Skin epidermis (tissue), 12 donors: Measurements from ENCODE around the gene MLLT6.
"Not testable (repeated sequence)": the region's sequence is repeated elsewhere in the genome, so short reads cannot be mapped to it uniquely, and the experiment has no call there.

Experiments used
- H3K27ac ChIP-seq, 21 experiments: fragments of 200-600 bp; sonication (generic) in 11 of 21; one replicate each; pipeline ENCODE4 v1.5.0; 2020; ENCODE audit warnings: mild to moderate bottlenecking in 3 of 21, inconsistent platforms in 2 of 21, moderate library complexity in 2 of 21
- H3K4me3 ChIP-seq, 7 experiments: fragments of 200-600 bp; sonication (generic) in 2 of 7; one replicate each; pipeline ENCODE4 v1.5.0; 2020; ENCODE audit warnings: inconsistent platforms in 2 of 7, mild to moderate bottlenecking in 2 of 7, moderate library complexity in 1 of 7

MLLT6 gene

DNA sequence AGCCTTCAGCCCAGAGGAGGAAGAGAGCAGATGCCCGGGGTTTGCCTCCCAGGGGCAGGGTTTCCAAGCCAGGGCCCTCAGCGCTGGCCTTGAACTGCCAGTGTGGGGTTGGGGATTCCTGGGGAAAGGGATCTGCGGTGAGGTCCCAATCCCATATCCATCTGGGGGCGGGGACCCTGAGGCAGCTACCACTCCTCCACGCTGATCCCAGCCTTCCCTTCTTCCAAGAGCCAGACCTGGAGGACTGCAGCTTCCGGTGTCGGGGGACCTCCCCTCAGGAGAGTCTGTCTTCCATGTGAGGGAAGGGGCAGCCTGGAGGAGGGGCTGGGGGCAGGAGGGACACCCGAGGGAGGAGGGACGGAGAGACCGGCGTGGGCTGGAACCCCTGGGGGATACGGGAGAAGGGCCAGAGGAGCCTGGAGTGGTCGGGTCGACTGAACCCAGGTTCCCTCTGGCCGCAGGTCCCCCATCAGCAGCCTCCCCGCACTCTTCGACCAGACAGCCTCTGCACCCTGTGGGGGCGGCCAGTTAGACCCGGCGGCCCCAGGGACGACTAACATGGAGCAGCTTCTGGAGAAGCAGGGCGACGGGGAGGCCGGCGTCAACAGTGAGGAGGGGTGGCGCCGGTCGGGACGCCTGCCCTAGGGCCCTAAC, 14.3 kb downstream of the MLLT6 start:
- peak overlapping the region in 3 of 21 experiments; percentile 6 to 25 (median 9) for H3K27ac ChIP-seq
- no peak overlapping the region for H3K4me3 ChIP-seq

DNA sequence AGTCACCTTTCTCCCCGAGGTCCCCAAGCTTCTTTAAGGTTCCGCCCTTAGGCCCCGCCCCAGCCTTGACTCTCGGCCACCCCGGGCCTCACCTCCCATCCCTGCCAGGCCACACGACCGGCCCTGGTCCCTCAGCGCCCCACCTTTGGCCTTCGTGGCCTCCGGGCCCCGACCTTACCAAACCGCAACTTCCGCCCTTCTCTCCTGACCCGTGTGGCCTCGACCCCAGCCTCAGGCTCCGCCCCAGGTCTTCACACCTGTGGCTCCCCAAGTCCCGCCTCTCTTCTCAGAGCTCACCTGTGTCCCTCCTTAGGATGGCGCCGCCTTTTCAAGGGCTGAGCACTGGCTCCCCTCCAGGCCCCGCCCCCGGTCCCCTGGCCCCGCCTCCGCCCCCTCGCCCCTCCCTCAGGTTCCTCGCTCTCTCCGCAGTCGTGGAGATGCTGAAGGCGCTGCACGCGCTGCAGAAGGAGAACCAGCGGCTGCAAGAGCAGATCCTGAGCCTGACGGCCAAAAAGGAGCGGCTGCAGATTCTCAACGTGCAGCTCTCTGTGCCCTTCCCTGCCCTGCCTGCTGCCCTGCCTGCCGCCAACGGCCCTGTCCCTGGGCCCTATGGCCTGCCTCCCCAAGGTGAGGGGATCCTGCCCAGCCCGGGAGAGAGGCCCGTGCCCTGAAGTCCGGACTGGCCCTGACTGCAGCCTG, 15.0 kb downstream of the MLLT6 start:
- Histone ChIP-seq H3K27ac (peak overlapping the region in 1 of 21 experiments; percentile 6), H3K4me3 (no peak overlapping the region)

DNA sequence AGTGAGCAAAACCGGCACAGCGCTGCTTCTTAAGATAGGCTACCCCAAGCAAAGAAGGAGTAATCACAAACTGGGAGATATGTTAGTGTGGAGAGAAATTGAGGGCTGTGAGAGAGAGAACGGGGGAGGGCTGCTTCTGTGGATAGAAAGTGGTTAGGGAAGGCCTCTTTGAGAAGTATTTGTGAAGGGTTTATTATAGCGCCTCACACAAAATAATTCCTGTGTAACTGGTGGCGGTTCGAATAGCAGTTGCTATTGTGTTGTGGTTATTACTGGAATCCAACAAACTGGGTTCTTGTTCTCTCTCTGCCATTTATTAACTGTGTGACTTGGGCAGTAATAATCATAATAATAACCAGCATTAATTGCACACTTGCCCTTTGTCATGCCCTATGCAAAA, 15.9 kb downstream of the MLLT6 start:
- no peak overlapping the region for H3K4me3 ChIP-seq
- H3K27ac ChIP-seq = no peak overlapping the region

DNA sequence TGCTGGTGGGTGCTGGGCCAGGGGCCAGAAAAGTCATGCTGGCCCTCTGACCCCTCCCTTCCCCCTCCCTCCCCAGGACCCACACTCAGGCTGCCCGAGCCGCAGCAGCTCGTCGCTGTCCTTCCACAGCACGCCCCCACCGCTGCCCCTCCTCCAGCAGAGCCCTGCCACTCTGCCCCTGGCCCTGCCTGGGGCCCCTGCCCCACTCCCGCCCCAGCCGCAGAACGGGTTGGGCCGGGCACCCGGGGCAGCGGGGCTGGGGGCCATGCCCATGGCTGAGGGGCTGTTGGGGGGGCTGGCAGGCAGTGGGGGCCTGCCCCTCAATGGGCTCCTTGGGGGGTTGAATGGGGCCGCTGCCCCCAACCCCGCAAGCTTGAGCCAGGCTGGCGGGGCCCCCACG, 16.7 kb downstream of the MLLT6 start:
- Histone ChIP-seq H3K4me3 (no peak overlapping the region), H3K27ac (peak overlapping the region in 2 of 21 experiments; percentile 41 to 57)

DNA sequence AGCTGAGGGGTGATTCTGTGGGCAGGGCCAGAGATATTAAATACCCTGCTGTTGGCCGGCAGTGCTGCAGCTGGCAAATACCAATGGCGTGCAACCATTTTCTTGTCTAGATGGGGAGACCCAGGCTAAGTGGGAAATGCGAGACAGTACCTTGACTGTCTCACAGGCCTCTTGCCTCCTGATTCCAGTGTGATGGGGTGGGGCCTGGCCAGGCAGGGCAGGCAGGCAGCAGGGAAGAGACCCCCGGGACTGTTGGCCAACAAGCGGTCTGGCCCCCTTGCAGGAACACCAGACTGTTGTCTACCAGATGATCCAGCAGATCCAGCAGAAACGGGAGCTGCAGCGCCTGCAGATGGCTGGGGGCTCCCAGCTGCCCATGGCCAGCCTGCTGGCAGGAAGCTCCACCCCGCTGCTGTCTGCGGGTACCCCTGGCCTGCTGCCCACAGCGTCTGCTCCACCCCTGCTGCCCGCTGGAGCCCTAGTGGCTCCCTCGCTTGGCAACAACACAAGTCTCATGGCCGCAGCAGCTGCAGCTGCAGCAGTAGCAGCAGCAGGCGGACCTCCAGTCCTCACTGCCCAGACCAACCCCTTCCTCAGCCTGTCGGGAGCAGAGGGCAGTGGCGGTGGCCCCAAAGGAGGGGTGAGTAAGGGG, 19.4 kb downstream of the MLLT6 start:
- Histone ChIP-seq H3K4me3 (no peak overlapping the region), H3K27ac (peak overlapping the region in 3 of 21 experiments; percentile 8 to 37 (median 11))

DNA sequence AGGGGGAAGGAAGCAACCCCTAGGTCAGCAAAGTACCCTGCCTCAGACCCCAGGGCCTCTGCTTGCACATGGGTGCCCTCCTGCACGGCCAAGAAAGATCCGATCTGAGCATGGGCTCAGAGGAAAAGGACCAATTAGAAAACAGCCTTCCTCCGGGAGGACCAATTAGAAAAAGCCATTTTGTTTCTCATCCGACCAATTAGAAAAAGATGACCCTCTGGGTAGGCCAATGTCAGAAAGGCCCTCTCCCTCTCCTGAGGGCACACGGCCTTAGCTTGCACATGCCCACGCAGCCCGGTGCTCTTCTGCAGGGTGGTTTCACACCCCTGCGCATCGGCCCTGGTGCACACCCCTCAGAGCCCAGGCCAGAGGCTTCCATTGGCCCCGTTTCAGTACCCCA, 20.0 kb downstream of the MLLT6 start:
- Histone ChIP-seq H3K27ac (peak overlapping the region in 4 of 21 experiments; percentile 8 to 37 (median 14)), H3K4me3 (no peak overlapping the region)

DNA sequence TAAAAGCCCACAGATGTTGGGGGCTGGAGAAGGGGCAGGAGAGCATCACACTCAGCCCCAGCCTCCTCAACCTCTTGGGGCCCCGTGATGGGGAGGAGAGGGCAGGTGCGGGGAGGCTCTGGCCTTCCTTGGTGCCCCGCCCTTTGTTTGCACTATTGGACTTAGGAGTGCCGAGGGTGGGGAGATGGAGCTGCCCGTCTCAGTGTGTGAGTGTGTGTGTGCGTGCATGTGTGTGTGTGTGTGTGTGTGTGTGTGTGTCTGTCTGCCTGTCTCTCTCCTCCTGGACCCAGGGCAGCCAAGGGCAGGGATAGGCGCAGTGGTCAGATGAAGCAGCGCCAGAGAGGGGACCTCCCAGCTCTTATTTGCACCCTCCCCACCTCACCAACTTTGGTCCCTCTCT, 21.1 kb downstream of the MLLT6 start:
- peak overlapping the region in 1 of 21 experiments; percentile 95 for H3K27ac ChIP-seq
- H3K4me3 ChIP-seq = not testable (repeated sequence)

DNA sequence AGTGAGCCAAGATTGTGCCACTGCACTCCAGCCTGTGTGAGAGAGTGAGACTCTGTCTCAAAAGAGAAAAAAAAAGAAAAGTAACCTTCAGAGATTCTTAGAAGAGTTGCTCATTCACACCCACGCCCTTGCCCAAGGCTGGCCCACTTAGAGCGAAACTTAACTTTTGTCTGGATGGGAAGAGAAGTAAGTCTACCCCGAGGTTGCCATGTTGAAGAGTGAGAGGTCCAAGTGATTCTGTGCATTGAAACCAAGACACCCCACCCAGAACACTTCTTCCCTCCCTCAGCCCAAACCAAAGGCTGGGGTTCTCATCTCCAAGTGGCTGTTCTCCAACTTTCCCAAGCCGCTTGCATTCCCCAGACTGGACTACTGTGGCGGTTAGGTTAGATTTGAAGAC, 22.7 kb downstream of the MLLT6 start:
- Histone ChIP-seq H3K27ac (peak overlapping the region in 15 of 21 experiments; percentile 6 to 95 (median 61)), H3K4me3 (no peak overlapping the region)

DNA sequence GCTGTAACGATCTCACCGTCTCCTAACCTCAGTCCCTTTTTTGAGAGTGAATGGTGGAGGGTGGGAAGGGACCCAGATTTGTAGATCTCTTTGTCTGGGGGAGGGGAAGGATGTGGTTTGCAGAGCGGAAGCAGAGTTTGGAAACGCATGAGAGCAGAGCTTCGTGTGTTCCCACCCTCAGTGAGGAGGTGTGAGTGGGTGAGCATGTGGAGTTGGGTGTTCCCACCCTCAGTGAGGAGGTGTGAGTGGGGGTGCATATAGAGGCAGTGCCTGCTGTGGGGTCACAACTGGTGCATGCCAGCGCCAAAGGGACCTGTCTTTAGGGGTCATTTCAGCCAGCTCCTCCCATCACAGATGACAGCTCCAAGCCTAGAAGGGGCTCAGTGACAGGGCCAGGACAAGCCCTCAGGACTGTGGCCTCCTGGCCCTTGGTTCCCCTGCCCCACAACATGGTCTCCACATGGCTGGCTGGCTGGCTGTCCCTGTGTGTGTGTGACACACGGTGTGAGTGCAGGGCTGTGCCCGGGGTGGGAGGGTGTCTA, 23.3 kb downstream of the MLLT6 start:
- Histone ChIP-seq H3K27ac (peak overlapping the region in 15 of 21 experiments; percentile 8 to 95 (median 81)), H3K4me3 (no peak overlapping the region)

DNA sequence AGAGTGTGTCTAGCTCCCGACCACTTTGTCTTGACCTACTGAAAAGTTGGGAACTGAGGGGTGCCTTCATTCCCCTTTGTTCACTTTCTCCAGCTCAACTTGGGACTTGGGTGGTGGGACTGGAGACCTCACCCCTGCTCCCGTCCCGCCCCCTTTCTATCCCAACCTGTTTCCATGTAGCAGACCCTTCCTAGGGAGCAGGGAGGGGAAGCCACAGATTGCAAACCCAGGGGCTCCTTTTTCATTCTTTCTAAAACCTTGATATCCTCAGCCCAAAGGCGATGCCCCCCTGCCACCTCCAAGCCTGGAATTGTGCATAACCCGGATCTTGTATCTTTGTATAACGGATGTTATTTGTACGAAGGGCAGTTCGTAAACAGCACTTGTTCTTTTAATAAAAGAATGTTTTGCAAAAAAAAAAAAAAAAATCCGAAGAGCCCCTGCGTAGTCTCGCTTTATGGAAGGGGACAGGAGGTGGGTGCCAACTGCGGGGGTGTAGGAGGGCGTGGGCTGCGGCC, 24.4 kb downstream of the MLLT6 start:
- Histone ChIP-seq H3K4me3 (peak overlapping the region; percentile 34 to 72 (median 60)), H3K27ac (peak overlapping the region in 20 of 21 experiments; percentile 70 to 95 (median 85))

DNA sequence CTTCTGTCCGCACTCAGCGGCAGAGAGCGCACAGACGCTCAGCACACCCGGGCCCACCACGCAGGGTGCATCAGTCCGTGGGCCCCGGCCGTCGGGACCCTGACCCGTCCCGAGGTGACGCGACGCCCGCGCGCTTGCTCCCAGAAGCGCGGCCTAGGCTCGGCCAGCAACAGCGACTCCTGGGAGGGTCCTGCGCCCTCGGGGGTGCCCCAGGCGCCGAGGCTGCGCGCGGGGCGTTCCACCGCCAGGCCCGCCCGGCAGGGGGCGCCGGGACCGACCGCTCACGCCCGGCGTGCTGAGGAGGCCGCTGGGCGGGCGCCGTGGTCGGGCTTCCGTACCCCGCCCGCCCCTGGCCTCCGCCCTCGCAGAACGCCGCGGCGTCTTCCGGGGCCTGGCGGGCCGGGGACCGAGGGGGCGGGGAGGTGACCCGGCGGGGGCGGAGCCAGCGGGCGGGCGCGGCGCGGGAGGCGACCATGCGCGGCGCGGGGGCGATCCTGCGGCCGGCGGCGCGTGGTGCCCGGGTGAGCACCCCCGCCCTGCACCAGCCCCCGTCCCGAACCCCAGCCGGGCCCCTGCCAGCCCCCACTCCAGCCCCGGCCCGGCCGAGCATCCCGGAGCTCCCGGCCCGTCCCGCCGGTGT, 24.9 kb downstream of the MLLT6 start, which contains the start of gene CISD3:
Gene CISD3, plus strand, starts transcription at position 456 of the 640 bp plus-strand sequence. Its CDS starts 18 bp downstream, at position 474.
- Histone ChIP-seq H3K27ac (peak within 1 kb of the TSS in 20 of 21 experiments; percentile 70 to 95 (median 86)), H3K4me3 (peak within 1 kb of the TSS; percentile 46 to 72 (median 60))

DNA sequence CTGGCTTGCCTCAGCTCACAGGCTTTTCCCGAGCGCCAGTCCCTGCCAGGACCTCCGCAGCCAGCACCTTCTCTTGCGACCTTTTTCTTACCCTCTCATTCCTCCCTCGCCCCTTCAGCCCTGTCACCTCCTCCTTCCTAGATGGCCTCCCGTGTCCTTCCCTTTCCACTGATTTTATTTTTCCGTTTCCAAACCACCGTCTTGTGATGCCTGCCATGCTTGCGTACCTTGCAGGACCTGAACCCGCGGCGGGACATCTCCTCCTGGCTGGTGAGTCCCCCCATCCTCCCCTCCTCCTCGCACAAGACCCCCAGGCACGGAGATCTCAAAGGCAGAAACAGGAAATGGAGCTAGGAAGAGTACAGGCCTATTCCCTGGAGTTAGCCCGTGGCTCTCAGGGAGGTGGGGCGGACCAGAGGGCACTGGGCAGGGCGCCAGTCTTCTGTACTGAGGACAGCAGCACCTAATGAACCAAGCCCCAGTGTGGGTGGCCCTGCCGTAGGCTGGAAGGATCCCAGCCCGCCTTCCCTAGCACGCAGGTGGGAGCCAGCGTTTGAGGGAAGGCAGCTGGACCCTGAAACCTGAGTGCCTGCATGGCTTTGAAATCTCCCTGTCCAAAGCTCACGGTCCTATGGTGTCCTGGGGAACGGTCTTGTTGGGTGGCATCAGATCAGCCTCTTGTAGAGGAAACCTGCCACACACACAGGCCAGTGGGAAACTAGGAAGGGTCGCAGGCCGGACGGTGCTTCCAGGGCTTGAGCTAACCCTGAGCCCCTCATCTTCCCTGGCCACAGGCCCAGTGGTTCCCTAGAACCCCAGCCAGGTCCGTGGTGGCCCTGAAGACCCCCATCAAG, 25.7 kb downstream of the MLLT6 start:
- peak overlapping the region; percentile 46 to 72 (median 60) for H3K4me3 ChIP-seq
- H3K27ac ChIP-seq = peak overlapping the region in 20 of 21 experiments; percentile 47 to 95 (median 84)

DNA sequence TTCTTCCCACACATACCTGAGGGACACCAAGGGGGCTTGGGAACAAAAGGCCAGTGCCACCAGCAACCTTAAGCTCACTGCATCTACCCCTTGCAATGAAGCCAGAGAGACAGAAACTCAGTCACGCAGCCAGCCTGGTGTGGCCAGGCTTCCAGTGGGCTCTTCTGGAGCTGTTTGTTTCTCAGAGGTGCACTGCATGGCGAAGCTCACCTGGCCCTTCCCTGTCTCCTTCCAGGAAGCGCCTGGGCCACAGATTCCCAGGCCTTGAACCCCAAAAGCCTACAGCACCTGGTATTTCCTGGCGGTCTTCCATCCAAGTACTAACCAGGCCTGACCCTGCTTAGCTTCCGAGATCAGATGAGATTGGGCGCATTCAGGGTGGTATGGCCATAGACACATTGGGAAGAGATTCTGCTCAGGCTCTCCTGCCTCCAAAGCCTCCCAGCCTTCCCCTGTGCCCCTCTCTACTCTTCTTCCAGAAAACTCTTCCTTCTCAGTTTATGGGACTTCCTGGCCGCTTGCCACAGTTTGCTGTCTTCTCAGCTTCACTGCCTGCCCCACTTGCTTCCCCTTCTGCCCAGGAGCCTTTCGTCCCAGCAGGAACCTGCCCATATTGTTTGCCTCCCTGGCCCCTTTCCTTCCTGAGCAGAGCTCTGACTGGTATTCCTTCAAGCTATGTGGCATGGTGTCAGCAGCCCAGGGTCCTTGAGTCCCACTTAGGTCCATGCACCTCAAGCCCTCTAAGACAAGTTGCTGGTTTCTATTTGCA, 26.6 kb downstream of the MLLT6 start:
- Histone ChIP-seq H3K4me3 (peak overlapping the region in 1 of 7 experiments; percentile 62), H3K27ac (peak overlapping the region in 14 of 21 experiments; percentile 47 to 95 (median 86))

DNA sequence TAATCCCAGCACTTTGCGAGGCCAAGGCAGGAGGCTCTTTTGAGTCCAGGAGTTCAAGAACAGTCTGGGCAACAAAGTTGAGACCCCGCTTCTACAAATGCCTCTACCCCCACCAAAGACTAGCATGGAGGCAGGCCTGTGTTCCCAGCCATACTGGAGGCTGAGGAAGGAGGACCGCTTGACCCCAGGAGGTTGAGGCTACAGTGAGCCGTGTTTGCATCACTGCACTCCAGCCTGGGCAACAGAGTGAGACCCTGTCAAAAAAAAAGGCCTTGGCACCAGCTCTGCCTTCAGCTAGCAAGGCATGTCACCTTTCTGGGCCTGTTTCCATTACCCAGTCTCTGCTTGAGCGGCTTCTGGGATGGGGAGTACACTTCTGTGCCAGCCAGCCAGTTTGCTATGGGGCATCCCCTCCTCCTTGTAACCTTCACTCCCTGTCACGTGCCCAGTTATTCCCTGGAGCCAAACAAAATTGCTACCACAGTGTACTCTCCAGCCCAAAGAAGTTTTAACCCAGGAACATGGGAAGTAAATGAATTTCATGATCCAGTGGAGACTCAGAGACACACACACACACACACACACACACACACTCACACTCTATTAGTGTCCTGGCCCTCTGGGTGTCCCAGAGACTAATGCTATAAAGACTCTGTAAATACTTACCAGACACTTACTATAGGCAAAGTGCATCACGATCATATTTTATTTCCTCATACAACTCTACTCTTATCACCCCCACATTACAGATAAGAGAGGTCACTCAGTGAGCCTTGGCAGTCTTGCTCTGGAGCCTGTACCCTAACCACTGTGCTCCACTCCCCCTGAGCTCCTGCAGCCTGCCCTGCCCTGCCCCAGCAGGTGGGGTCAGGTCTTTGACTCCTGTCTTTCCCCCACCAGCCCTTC, 27.6 kb downstream of the MLLT6 start:
- H3K4me3 ChIP-seq = no peak overlapping the region
- H3K27ac ChIP-seq = peak overlapping the region in 4 of 21 experiments; percentile 23 to 93 (median 59)

DNA sequence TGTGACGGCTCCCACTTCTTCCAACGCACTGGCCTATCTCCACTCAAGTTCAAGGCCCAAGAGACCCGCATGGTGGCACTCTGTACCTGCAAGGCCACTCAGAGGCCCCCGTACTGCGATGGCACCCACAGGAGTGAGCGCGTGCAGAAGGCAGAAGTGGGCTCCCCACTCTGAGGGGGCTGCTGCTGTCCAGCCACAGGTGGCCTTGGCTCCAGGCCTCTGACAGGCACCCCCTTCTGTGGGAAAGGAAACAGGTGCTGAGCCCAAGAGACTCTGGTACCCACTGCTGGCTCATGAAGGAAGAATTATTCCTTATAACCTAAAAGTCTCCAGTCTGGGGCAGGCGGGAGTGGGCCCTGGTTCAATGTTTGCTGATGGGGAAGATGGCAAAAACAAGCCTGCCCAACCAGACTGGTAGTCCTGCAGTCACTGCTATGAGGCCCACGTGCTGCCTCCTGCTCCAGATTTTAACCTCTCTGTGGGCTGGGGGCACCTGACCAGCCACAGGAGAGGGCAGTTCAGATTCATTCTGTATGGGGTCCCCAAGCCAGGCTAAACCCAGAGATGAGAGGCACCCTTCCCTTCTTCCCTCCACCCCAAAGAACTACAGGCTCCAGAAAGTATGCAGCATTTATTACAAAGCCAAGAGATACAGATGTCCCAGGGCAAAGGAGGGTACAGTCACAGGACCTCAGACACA, 28.4 kb downstream of the MLLT6 start:
- Histone ChIP-seq H3K4me3 (no peak overlapping the region), H3K27ac (peak overlapping the region in 1 of 21 experiments; percentile 14)
